Measurements from ENCODE around the gene ODAD2.

The ODAD2 gene

DNA sequence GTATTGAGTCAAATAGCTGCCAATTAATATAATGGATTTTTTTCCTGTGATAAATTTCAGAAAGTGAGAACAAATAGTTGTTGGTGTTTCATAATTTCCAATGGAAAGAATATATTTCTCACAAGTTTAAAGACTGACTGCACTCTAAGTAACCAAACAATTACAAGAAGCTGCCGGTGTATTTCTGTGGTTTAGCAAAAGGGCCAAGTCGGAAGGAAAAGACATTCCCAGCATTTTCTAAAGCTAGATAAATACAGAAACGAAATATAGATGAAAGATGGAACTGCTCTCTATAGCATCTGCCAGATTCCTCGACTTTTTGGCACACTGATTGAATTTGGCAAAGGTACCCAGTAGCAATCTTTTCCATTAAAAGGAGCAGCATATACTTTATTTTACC lies 160.5 kb downstream of the ODAD2 start:
- no peak for DNase-seq

DNA sequence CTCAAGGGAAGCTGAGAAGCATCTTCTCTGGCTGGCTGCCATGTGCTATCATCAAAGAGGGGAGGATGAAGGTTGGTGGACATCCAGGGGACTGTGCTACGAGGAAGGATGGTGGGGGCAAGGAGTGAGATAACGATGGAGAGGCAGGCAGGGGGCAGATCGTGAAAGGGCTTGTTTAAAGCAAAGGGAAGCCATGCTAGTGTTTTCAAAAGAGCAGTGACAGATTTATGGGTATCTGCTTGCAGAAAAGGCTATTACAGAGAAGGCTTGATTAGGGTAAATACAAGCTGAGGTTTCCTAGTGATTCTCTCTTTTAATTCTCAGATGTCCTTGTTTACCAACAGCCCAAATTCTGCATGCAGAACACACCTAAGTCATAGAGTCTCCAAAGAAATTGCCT lies 164.4 kb downstream of the ODAD2 start:
- no peak for DNase-seq

DNA sequence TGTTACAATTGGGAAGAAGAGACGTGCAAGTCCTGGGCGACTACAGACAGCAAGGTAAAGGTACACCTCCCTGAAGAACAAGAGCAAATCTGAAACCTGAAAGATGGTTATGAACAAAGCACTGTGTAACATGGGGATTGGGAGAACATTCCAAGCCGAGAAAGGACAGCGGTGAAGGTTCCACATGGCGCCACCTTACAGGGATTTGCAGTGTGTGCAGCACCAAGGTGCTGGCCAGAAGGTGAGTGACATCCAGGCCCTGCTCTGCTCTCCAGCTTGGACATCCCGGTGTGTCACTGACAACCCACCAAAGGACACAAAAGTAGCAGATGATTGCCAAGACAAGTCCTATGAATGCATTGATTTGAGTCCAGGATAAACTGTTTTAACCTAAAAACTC lies 165.1 kb downstream of the ODAD2 start:
- DNase-seq, result no peak

DNA sequence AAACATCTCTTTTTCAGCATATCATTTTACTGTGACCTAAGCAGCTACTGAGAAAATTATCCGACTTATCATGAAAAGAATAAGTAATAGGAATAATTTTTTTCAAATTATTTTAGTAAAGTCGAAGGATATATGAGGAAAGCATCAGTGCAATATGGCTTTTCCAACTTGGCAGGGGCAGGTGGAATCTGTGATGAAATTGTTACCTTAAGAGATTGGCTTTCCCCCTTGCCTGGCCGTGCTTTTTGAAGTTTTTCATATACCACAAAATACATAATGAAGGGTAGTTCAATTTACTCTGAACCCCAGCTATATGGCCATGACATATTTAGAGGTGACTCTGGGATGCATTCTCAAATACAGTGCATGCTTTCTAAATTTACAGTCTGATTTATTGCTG lies 166.1 kb downstream of the ODAD2 start:
- DNase-seq, result no peak

DNA sequence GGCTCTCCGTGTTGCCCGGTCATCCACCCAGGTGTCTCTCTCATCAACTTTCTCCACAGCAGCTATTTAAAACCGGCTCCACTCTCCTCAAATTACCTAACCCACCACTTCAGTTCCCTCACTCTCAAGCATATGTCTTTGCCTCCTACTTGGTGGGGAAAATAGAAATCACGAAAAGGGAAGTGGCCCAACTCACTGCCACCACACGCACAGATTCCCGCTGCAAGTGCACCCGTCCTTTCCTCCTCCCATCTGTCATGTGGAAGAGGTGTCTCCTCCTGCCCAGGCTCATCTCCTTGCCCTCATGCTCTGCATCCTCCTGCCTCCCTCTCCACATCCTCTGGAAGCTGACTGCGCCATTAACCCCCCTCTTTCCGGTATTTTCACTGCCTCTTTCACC lies 172.5 kb downstream of the ODAD2 start:
- no peak for DNase-seq

DNA sequence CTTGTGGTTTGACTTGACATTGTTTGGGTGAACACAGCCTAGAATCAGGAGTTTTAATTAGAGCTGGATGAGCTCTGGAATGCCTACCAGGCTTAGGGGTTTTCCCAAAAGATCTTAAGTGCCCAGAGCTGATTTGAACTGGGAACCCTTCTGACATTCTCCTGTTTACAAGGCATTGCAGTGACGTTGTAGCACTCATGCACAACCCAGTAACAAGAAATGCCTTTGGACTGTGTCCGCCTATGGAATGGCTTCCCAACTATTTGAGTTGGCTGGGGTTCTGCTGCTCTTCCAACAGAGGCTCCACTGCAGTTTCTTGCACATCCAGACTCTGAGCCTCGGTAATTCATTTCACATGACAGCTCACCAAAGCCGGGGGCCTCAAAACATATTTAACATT lies 176.6 kb downstream of the ODAD2 start:
- DNase-seq, result no peak

DNA sequence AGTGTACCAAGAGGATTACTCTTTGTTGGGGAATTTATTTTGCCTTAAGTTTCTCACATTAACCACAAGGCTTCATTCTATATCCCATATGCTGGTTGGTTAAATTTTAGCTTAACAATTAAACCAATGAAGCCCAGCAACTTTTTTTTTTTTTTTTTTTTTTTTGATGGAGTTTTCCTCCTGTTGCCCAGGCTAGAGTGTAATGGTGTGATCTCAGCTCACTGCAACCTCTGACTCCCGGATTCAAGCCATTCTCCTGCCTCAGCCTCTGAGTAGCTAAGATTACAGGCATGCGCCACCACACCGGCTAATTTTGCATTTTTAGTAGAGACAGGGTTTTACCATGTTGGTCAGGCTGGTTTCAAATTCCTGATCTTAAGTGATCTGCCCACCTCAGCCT lies 178.2 kb downstream of the ODAD2 start:
- no peak for DNase-seq

DNA sequence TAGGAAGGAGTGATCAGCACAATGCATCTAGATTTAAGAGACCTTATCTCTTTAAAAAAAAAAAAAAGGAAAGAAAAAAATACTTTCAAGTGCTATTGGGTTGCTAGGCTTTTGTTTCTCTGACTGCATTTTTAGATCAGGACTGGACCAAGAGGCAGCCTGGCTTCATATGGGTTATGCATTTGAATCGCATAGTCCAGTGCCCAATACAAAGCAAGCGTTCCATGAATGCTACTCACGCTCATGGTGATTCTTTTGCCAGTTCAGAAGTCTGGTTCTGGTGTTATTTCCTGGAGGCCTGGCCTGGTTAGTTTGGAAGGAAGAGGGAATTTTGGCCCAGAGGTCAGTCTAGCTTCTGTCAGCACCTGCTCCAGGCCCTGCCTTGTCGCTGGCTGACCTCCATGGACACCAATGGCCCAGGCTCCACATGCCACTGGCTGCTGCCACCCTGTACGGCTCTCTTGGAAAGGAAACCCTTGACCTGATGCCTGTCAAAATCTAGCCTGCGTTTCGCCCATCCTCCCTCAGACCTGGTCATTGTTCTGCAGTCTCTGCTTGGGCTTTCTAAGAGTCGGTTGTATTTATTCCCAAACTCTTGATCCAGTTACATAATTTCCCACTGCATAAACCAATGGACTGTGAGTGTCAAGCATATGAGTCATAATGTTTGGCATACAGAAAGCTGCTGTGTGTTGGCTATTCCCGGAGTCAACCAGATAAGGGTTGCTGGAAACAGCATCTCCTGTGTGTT lies 178.9 kb downstream of the ODAD2 start:
- no peak for DNase-seq

DNA sequence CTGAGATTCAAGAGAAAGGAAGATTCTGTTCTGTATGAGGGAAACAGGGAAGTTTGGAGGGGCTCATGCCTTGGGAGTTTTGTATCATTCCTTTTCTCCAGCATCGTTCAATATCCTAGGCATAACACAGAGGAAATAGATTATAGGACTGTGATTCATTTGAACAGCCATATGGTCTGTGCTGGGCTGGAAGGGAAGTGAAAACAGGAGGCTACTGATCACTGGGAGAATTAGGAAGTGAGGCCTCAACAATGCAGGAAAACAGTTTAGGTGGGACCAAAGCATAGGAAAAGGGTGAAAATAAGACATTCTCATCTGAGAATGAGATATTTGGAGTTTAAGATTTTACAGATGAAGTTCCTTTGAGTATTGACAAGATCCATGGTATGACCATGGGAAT lies 182.6 kb downstream of the ODAD2 start:
- no peak for DNase-seq

DNA sequence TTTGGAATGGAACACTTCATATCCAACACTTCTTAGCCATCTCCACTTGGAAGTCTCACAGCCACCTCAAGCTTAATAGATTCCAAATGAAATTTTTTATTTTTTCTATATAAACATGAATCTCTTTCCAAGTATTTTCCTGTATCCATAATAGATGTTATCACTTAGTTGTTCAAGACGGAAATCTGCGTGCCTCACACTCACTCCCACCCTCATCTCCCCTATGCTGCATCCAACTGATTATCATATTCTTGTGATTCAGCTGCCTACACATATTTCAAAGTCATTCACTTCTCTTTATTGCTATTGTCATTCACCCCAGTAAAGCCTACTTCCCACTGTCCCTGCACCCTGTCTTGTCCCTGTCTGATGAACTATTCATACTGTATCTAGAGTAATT lies 183.0 kb downstream of the ODAD2 start:
- no peak for DNase-seq

DNA sequence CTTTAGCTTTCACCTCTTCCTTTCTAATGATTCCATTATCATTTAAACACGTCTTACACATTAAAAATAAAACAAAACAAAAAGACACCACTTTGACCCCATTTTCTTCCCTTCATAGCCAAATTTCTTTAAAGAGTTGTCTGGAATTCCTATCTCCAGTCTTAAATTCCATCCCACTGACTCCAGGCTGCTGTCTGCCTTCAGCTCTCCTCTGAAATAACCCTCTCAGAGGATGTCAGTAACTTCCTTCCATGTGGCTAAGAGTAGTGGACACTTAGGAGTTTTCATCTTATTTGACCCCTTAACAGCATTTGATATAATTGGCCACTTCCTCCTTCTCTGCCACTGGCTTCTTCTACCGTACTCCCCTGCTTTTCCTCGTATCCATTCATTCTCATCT lies 183.6 kb downstream of the ODAD2 start:
- DNase-seq, result no peak

DNA sequence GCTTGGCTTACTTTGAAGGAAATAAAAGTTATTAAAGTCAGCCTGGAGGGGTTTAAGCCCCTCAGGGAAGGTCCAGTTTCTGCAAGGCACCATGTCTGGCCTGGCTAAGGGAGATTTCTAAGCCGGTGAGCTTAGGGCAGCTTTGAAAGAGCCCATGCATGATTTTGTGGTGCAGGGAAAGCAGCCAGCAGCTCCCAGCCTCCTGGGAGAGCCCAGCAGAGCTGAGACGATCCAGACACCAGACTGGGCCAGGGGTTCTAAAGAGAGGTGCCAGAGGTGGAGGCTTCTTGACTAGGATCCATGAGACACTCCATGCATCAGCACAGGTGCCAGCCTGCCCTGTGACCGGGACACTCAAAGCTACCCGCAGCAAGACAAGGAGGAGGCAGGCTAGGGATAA lies 193.7 kb downstream of the ODAD2 start:
- no peak for DNase-seq

DNA sequence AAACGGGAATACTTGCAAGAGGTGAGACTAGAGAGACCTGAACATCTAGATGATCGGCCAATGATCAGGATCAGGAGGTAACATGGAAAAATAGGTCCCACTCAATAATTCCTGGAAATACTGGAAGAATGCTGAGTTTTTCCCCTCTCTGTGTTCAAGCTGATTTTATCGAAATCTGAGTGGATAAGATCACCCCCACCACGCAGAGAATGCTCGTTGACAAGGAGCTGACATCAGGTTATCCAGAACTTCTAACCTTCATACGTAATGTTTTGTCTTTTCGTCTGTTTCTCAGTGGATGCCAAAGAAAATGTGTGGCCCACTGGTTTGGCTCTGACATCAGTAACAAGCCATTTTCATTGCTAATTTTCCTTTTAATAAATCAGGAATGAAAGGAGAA lies 194.7 kb downstream of the ODAD2 start:
- no peak for DNase-seq

DNA sequence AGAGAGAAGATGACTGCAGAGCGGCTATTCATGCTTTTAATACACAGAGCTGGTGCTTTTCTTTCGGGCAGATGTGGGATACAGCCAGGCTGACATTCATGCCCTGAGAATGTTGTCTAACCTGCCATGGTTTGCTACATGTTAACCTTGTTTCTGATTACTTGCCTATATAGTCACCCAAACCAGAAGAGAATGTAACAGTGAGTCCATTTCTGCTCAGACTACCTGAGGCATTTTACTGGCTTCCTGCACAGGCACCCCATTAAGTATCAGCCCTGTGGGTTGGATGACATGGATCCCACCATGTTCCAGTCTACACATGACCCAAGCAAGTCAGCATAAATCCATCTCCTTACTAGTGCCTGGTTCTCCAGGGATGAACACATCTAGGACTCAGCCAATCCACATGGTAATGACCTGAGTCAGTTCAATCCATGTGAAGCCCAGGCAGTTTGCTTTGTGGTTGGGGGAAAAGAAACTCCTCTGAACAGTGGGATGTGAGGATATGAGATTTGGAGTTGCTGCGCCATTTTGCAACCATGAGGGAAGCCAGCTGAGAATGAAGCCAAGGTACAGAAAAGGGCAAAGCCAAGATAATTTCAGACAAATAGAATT lies 197.6 kb downstream of the ODAD2 start:
- DNase-seq, result no peak

DNA sequence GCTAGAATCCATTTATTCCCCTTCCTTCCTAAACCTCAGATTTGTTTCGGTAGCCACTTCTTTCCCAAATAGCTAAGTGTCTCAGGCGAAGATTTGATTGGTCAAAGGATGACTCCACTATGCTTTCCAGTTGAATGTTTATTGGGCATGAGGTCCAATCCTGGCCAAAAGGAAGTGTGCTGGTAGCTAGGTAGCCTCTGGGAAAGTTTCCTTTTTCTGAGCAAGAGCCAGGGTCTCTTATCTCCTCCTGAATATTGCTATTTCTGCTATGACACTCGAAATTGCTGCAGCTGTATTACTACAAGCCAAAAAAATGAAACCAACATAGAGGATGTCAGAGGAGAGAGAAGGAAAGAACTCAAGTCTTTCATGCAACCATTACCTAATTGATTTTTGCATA lies 199.8 kb downstream of the ODAD2 start:
- DNase-seq, result no peak

DNA sequence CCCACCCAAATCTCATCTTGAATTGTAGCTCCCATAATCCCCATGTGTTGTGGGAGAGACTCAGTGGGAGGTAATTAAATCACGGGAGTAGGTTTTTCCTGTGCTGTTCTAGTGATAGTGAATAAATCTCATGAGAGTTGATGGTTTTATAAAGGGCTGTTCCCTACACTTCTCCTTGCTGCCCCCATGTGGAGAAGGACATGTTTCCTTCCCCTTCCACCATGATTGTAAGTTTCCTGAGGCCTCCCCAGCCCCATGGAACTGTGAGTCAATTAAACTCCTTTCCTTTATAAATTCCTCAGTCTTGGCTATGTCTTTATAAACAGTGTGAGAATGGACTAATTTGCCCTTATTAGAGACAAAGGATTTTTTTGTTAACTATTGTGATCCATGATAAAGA lies 204.7 kb downstream of the ODAD2 start:
- no peak for DNase-seq

DNA sequence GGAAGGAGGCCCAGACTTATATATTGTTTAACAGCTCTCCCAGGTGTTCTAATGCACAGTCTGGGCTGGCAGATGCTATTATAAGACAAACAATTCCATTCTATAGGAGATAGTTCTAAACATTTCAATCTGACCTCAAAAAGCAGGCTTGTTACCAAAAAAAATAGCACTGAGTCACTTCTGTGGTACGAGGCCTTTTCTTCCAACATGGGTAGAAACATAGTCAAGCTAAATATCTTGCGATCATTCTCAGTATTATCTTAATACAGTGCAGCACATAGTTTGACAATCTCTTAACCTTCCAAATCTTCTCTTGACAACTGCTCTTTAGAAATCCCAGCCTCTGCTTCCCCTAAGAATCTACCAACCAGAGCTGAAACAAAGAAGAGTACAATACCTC lies 206.7 kb downstream of the ODAD2 start:
- no peak for DNase-seq

DNA sequence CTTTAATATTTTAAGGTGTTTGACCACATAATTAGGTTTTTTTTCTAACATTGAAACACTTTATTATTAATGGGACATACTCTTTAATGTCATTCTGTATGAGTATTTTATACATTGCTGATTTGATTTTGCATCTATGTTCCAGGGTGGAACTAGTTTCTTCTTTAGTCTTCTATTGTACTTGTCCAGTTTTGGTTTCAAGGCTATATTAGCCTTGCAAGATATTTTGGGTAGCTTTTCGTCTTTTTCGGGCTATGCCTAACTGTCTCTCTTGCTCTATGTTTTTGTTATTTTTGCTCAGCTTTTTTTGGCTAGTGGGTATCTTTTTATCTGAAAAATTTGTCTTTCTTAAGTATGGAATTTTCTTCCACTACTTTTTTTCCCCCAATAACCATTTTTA lies 214.6 kb downstream of the ODAD2 start:
- no peak for DNase-seq

DNA sequence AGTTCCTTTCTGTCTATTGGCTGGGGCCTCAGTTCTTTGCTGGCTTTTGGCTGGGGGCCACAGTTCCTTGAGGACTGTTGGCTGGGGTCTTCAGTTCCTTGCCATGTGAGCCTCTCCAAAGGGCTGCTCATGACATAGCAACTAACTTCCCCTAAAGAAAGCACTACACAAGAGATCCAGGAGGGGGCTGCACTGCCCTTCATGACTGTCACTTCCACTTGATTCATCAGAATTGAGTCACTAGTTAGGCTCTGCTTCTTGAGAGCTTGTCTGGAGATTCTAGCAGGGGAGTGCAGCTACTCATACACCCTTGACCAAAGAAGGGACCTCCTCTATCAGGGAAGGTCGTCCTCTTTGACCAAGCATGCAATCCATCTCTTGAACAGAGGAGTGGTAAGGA lies 215.2 kb downstream of the ODAD2 start:
- DNase-seq, result no peak

DNA sequence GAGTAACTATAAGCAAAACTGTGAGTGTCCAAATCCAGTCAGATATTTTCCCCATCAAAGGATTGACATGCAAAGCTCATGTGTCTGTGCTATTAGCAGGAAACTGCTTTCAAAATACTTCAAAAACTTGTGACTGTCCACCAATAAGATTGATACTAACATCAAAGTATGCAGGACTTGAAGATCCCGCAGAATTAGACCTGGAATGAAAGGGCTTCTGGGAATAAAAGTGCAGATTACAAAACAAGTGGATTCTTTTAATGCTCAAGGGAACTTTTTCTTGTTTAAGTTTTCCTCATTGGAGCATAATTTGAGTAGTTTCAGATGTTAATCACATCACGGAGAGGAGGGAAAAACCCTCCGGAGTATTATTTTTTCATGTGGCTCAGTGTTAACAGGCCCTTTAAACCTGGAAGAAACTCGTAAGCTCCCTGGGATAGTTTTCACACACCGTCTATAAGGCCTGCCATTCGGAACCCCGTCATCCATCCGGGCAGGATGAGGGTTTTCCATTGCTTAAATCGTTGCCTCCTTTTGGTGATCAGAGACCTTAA lies 219.3 kb downstream of the ODAD2 start:
- no peak for DNase-seq

DNA sequence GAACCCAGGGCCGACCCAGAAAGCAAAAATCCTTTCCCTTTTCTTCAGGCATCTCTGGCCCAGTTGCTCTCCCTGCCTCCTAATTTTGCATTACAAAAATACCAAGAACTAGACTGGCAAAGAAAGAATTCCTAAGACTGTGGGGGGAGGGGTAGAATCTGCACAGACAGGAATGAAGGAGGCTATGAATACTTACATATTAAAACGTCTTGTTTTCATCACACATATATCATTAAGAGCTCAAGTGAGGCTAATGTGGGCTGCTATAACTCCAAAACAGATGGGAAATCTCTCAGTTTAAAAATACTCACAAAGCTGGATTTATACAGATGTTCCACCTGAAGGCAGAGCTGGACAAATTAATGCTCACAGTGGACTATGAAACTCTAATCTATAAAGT lies 224.0 kb downstream of the ODAD2 start:
- DNase-seq, result no peak

DNA sequence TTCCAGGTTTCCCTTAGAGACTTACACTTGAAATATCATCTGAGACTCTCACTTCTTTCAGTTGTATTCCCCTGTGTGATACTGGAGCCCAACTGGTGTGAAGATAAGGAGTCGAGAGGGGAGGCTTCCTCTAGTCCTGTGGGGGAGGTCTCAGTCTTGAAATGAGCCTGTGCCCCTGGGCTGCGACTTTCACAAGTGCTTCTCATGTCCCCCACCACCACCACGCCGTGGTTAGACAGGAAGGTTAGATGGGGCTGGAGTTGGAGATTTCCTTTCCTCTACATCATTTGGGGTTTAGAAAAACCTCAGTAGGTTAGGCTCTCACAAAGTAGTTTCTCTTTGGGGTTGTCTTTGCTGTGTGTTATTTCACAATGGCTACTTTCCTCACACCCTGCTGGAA lies 227.6 kb downstream of the ODAD2 start:
- no peak for DNase-seq

DNA sequence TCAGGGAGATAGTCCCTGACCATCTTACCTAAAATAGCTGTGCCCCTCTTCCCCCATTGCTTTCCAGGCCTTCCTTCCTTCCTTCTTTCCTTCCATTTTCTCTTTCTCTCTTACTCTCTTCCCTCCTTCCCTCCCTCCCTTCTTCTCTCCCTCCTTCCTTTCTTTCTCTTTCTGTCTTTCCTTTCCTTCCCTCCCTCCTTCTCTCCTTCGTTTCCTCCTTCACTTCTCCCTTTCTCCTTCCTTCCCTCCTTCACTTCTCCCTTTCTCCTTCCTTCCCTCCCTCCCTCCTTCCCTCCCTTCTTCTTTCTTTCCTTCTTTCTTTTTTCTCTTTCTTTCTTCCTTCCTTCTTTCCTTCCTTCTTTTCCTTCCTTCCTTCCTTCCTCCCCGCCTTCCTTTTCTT lies 228.7 kb downstream of the ODAD2 start:
- no peak for DNase-seq
